ENCODE measurements around the gene CIDEC.

The CIDEC gene

DNA sequence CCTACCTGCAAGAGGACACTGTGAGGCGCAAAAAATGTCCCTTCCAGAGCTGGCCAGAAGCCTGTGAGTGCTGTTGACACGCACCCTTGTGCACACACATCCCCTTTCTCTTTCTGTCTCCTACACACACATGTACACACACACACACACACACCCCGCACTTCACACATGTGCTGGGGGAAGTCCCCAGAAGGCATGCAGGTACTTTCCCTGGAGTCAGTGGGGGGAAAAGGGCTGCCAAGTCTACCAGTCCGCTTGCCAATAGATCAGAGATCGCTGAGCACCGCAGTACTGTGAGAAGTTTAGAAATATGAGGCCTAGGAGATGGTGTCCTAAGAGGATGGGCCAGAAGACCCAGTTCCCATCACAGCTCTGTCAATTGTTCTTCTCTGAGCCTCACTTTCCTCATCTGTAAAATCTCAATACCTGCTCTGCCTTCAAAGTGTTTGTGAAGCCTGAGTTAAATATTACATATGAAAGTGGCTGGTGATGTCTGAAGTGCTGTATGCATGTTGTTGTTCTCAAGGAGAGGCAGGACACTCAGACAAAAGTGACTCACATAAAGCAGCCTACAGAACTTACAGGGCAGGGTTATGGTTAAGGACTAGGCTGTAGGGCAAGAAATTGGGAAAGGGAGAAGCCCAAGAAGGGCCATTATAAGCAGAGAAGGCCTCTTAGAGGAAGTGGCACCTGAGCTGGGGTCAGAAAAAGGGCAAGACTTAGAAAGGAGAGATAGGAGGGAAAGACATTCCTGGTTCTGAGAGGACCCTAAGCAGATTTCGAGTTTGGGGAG is 29.4 kb upstream of the CIDEC start:
- peaks cover 9% of the 10 kb centered on the region for H3K27me3 ChIP-seq (ENCODE audit: control insufficient read depth, low read length)
- no peak for TF ChIP-seq EZH2phosphoT487 (IDR thresholded peaks at IDR 0.05; ENCODE audit: borderline replicate concordance, low read length)
- TF ChIP-seq, protein P1, sequence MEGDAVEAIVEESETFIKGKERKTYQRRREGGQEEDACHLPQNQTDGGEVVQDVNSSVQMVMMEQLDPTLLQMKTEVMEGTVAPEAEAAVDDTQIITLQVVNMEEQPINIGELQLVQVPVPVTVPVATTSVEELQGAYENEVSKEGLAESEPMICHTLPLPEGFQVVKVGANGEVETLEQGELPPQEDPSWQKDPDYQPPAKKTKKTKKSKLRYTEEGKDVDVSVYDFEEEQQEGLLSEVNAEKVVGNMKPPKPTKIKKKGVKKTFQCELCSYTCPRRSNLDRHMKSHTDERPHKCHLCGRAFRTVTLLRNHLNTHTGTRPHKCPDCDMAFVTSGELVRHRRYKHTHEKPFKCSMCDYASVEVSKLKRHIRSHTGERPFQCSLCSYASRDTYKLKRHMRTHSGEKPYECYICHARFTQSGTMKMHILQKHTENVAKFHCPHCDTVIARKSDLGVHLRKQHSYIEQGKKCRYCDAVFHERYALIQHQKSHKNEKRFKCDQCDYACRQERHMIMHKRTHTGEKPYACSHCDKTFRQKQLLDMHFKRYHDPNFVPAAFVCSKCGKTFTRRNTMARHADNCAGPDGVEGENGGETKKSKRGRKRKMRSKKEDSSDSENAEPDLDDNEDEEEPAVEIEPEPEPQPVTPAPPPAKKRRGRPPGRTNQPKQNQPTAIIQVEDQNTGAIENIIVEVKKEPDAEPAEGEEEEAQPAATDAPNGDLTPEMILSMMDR (IDR thresholded peaks at IDR 0.05; ENCODE audit: low read depth, low read length, poor library complexity, severe bottlenecking): no peak
- H3K9me2 ChIP-seq (replicated peaks; ENCODE audit: control insufficient read depth, low read length): no peaks in the 10 kb centered on the region
- H4K20me1 ChIP-seq (ENCODE audit: control insufficient read depth, insufficient read depth, low read depth, low read length): no peaks in the 10 kb centered on the region
- no peaks in the 10 kb centered on the region for H3K9me3 ChIP-seq (ENCODE audit: control insufficient read depth, insufficient read depth, low read length)
- no peak overlapping the region for H3K4me2 ChIP-seq (ENCODE audit: low read length)
- H3F3A ChIP-seq (ENCODE audit: control insufficient read depth, insufficient read depth): no peaks in the 10 kb centered on the region
- H3K79me2 ChIP-seq (ENCODE audit: control insufficient read depth, low read length): no peaks in the 10 kb centered on the region
- H3K4me3 ChIP-seq (ENCODE audit: low read length): no peak overlapping the region
- no peaks in the 10 kb centered on the region for H3K36me3 ChIP-seq (ENCODE audit: control insufficient read depth, low read length)
- no peak overlapping the region for H3K27ac ChIP-seq (ENCODE audit: low read depth, low read length)
- no peaks in the 10 kb centered on the region for H3K4me1 ChIP-seq (ENCODE audit: control insufficient read depth, low read length)

DNA sequence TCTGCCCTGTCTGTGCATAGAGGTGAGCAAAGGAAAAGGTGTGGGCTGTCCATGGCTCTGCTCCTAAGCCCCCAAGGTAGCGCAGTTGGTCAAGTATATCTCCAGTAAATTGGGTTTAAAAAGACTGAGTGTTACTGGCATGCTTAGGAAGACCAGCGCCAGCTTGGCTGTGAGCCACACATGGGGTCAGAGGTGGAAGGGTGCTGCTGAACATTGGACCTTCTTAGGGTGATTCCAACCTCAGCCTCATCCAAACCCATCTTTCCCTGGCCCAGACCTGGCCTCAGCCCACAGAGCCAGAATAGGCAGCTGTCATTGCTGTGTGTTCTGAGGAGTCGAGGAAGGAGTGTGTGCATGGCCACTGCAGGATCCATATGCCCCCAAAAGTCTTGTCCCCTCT is 28.2 kb upstream of the CIDEC start:
- TF ChIP-seq, protein P1 (IDR thresholded peaks at IDR 0.05; ENCODE audit: low read depth, low read length, poor library complexity, severe bottlenecking): no peak
- no peak overlapping the region for H3K27ac ChIP-seq (ENCODE audit: low read depth, low read length)
- peaks cover 5% of the 10 kb centered on the region; the same call in 1 of the 2 replicates for H3K27me3 ChIP-seq (ENCODE audit: control insufficient read depth, low read length)
- H3K4me1 ChIP-seq (ENCODE audit: control insufficient read depth, low read length): no peaks in the 10 kb centered on the region
- H4K20me1 ChIP-seq (ENCODE audit: control insufficient read depth, insufficient read depth, low read depth, low read length): no peaks in the 10 kb centered on the region
- no peaks in the 10 kb centered on the region for H3K9me2 ChIP-seq (replicated peaks; ENCODE audit: control insufficient read depth, low read length)
- H3K4me3 ChIP-seq (ENCODE audit: low read length): no peak overlapping the region
- H3F3A ChIP-seq (ENCODE audit: control insufficient read depth, insufficient read depth): no peaks in the 10 kb centered on the region
- no peak overlapping the region for H3K4me2 ChIP-seq (ENCODE audit: low read length)
- H3K36me3 ChIP-seq (ENCODE audit: control insufficient read depth, low read length): no peaks in the 10 kb centered on the region
- H3K9me3 ChIP-seq (ENCODE audit: control insufficient read depth, insufficient read depth, low read length): no peaks in the 10 kb centered on the region
- H3K79me2 ChIP-seq (ENCODE audit: control insufficient read depth, low read length): no peaks in the 10 kb centered on the region

DNA sequence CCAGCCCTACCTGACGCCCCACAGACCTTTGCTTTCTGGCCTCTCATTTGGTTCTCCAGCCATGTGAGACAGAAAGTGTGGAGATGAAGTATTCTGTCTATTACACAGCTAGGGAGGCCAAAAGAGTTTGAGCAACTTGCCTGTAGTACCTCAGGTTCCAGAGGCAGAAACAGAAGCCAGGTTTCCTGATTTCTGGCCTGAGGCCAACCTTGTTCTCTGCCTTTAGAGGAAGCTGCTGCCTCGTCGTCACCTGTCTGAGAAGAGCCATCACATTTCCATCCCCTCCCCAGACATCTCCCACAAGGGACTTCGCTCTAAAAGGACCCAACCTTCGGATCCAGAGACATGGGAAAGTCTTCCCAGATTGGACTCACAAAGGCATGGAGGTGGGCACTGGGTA is 26.4 kb upstream of the CIDEC start:
- no peaks in the 10 kb centered on the region for H4K20me1 ChIP-seq (ENCODE audit: control insufficient read depth, insufficient read depth, low read depth, low read length)
- no peaks in the 10 kb centered on the region for H3K9me2 ChIP-seq (replicated peaks; ENCODE audit: control insufficient read depth, low read length)
- no peaks in the 10 kb centered on the region for H3K79me2 ChIP-seq (ENCODE audit: control insufficient read depth, low read length)
- H3K4me2 ChIP-seq (ENCODE audit: low read length): no peak overlapping the region
- no peak overlapping the region for H3K4me3 ChIP-seq (ENCODE audit: low read length)
- no peaks in the 10 kb centered on the region for H3K27me3 ChIP-seq (ENCODE audit: control insufficient read depth, low read length)
- no peak overlapping the region for H3K27ac ChIP-seq (ENCODE audit: low read depth, low read length)
- H3K4me1 ChIP-seq (ENCODE audit: control insufficient read depth, low read length): peaks cover 6% of the 10 kb centered on the region
- no peaks in the 10 kb centered on the region for H3F3A ChIP-seq (ENCODE audit: control insufficient read depth, insufficient read depth)
- TF ChIP-seq EZH2phosphoT487 (IDR thresholded peaks at IDR 0.05; ENCODE audit: borderline replicate concordance, low read length): no peak
- TF ChIP-seq, protein P1 (IDR thresholded peaks at IDR 0.05; ENCODE audit: low read depth, low read length, poor library complexity, severe bottlenecking): no peak
- no peaks in the 10 kb centered on the region for H3K9me3 ChIP-seq (ENCODE audit: control insufficient read depth, insufficient read depth, low read length)
- no peaks in the 10 kb centered on the region for H3K36me3 ChIP-seq (ENCODE audit: control insufficient read depth, low read length)

Measured in DOHH2 (cell line).